COLO668 (cell line): ENCODE measurements around the gene BLNK.
A peak's percentile ranks its signal among the peaks of the same experiment; 100 is the strongest.
"Not testable (repeated sequence)": the region's sequence is repeated elsewhere in the genome, so short reads cannot be mapped to it uniquely, and the experiment has no call there.

Experiments used
- DNase-seq: peaks from one replicate; lab custom pipeline; 2025; ENCODE audit not compliant: unreplicated experiment; lab: John Stamatoyannopoulos, UW

Gene BLNK

GRCh38 chr10:96229568-96230030, 41.8 kb downstream of the BLNK start:
- DNase-seq, result peak; percentile 79

GRCh38 chr10:96228408-96228994, 42.9 kb downstream of the BLNK start:
- DNase-seq, result no peak

- no peak for DNase-seq
These were observed 44.2 kb downstream of the BLNK start for GRCh38 chr10:96227206-96227605.

- peak; percentile 6 for DNase-seq
These were observed 46.2 kb downstream of the BLNK start for GRCh38 chr10:96225119-96225518.

GRCh38 chr10:96222908-96223307, 48.5 kb downstream of the BLNK start:
- DNase-seq, result no peak

- no peak for DNase-seq
These were observed 48.9 kb downstream of the BLNK start for GRCh38 chr10:96222441-96222840.

GRCh38 chr10:96218826-96219225, 52.5 kb downstream of the BLNK start:
- no peak for DNase-seq

- no peak for DNase-seq
These were observed 53.7 kb downstream of the BLNK start for GRCh38 chr10:96217711-96218110.

GRCh38 chr10:96216775-96217174, 54.6 kb downstream of the BLNK start:
- no peak for DNase-seq

GRCh38 chr10:96212911-96213310, 58.5 kb downstream of the BLNK start:
- no peak for DNase-seq

- no peak for DNase-seq
These were observed 59.6 kb downstream of the BLNK start for GRCh38 chr10:96211764-96212163.

GRCh38 chr10:96208946-96209345, 62.4 kb downstream of the BLNK start:
- no peak for DNase-seq

GRCh38 chr10:96208271-96208670, 63.1 kb downstream of the BLNK start:
- no peak for DNase-seq

GRCh38 chr10:96205580-96205979, 65.8 kb downstream of the BLNK start:
- no peak for DNase-seq

- no peak for DNase-seq
These were observed 69.8 kb downstream of the BLNK start for GRCh38 chr10:96201525-96201924.

- not testable (repeated sequence) for DNase-seq
These were observed 81.9 kb downstream of the BLNK start for GRCh38 chr10:96189505-96189904.

GRCh38 chr10:96188916-96189315, 82.5 kb downstream of the BLNK start:
- no peak for DNase-seq

- DNase-seq, result no peak
These were observed 82.9 kb downstream of the BLNK start for GRCh38 chr10:96188421-96188820.

- DNase-seq, result no peak
These were observed 94.4 kb downstream of the BLNK start for GRCh38 chr10:96176985-96177384.

GRCh38 chr10:96172666-96173065, 98.7 kb downstream of the BLNK start:
- DNase-seq, result no peak

GRCh38 chr10:96170230-96170629, 101.1 kb downstream of the BLNK start:
- no peak for DNase-seq

- DNase-seq, result no peak
These were observed 102.8 kb downstream of the BLNK start for GRCh38 chr10:96168546-96168945.

GRCh38 chr10:96165726-96166125, 105.6 kb downstream of the BLNK start:
- no peak for DNase-seq
